Lower leg skin (tissue), 4 donors: ENCODE data around the gene KLK4. TPM values are rescaled to one million over a fixed set of nuclear protein-coding genes. Genes with fewer than 3 reads are reported as not detected.

Experiments
- DNase-seq, 2 donors: peaks; one replicate each; pipeline ENCODE4 v3.0.0-alpha.2; 2019; ENCODE audit warnings: low spot score in 2 of 2
- H3K4me3 ChIP-seq: fragments of 200-600 bp; sonication (generic); 2 replicates; pipeline ENCODE4 v1.5.1; 2017; ENCODE audit warnings: mild to moderate bottlenecking, low read depth; ENCODE audit not compliant: poor library complexity, severe bottlenecking
- CTCF ChIP-seq, 3 donors: fragments of 450-650 bp; IDR thresholded peaks; one replicate each; pipeline ENCODE4 v1.5.1; 2016; ENCODE audit warnings: antibody characterized with exemption in 3 of 3, mild to moderate bottlenecking in 3 of 3, moderate library complexity in 2 of 3
- POLR2A ChIP-seq, 2 donors: fragments of 450-650 bp; IDR thresholded peaks; one replicate each; pipeline ENCODE4 v1.6.1; 2016 to 2017; ENCODE audit warnings: antibody characterized with exemption in 2 of 2, mild to moderate bottlenecking in 1 of 2, moderate library complexity in 1 of 2
- WGBS, 2 donors: methylation state at CpG; one replicate each; pipeline ENCODE4 v1.1.5; 2018; 5-methylcytosine and 5-hydroxymethylcytosine counted together
- intact Hi-C: fragments of 100-400 bp; cut with DNase I; formaldehyde crosslinking; loops from one replicate; pipeline ENCODE4 v1.15.0; 2023; ENCODE audit warnings: low total_unique reads
- total RNA-seq, 4 donors: library from RNA; depleted of rRNA; stranded (reverse); fragments of >200 nt; gene quantifications; one replicate each; pipeline ENCODE4 v1.1.0, GENCODE V29; 2016

Gene KLK4
- total RNA-seq, 4 donors from 2014 or later, result 0.47 to 0.84 (median 0.74) TPM

GRCh38 chr19:50932690-50933083 is 21.5 kb upstream of the KLK4 start:
- no peak for DNase-seq
- H3K4me3 ChIP-seq, result no peak overlapping the region
- intact Hi-C loops, result loop anchor here (5.0 kb wide), 1 partner anchor 80 kb away; no protein-coding TSS in a partner anchor
- TF ChIP-seq CTCF (IDR thresholded peaks at IDR 0.05), result no peak
- TF ChIP-seq POLR2A (IDR thresholded peaks at IDR 0.05), result no peak
- 31 to 39% methylated on average over 4 of the region's 4 CpGs for WGBS, 2 donors

- intact Hi-C loops, result loop anchor here (5.0 kb wide), 1 partner anchor 80 kb away; no protein-coding TSS in a partner anchor
- H3K4me3 ChIP-seq, result no peak overlapping the region
- DNase-seq, result no peak
- 45 to 55% methylated on average over 11 of the region's 11 CpGs for WGBS, 2 donors
- TF ChIP-seq CTCF (IDR thresholded peaks at IDR 0.05) (no peak), POLR2A (IDR thresholded peaks at IDR 0.05) (no peak)
Measured at GRCh38 chr19:50932018-50932689, 21.0 kb upstream of the KLK4 start.

GRCh38 chr19:50931023-50931422 is 19.8 kb upstream of the KLK4 start:
- H3K4me3 ChIP-seq, result no peak overlapping the region
- TF ChIP-seq CTCF (IDR thresholded peaks at IDR 0.05), result no peak
- no peak for TF ChIP-seq POLR2A (IDR thresholded peaks at IDR 0.05)
- no peak for DNase-seq
- intact Hi-C loops, result loop anchor here (5.0 kb wide), 1 partner anchor 81 kb away; no protein-coding TSS in a partner anchor

- 65 to 67% methylated on average over 5 of the region's 5 CpGs for WGBS, 2 donors
- no peak for TF ChIP-seq CTCF (IDR thresholded peaks at IDR 0.05)
- TF ChIP-seq POLR2A (IDR thresholded peaks at IDR 0.05), result no peak
- intact Hi-C loops, result loop anchor here (2.0 kb wide), 1 partner anchor 172 kb away; no protein-coding TSS in a partner anchor
Measured at GRCh38 chr19:50928831-50929230, 17.6 kb upstream of the KLK4 start.

GRCh38 chr19:50926144-50926543 is 14.9 kb upstream of the KLK4 start:
- DNase-seq, result no peak
- 85 to 86% methylated on average over 11 of the region's 11 CpGs for WGBS, 2 donors
- no peak overlapping the region for H3K4me3 ChIP-seq
- intact Hi-C loops, result no loop called here
- TF ChIP-seq CTCF (IDR thresholded peaks at IDR 0.05) (no peak), POLR2A (IDR thresholded peaks at IDR 0.05) (no peak)

More at GRCh38 chr19:50928831-50929230, 17.6 kb upstream of the KLK4 start:
- DNase-seq, result no peak
- H3K4me3 ChIP-seq, result no peak overlapping the region

GRCh38 chr19:50925734-50926133 is 14.5 kb upstream of the KLK4 start:
- no peak overlapping the region for H3K4me3 ChIP-seq
- 79 to 91% methylated on average over 2 of the region's 2 CpGs for WGBS, 2 donors
- no peak for TF ChIP-seq CTCF (IDR thresholded peaks at IDR 0.05)
- TF ChIP-seq POLR2A (IDR thresholded peaks at IDR 0.05), result no peak
- intact Hi-C loops, result no loop called here
- no peak for DNase-seq
